Measurements from ENCODE around the gene JAK2.

DNA sequence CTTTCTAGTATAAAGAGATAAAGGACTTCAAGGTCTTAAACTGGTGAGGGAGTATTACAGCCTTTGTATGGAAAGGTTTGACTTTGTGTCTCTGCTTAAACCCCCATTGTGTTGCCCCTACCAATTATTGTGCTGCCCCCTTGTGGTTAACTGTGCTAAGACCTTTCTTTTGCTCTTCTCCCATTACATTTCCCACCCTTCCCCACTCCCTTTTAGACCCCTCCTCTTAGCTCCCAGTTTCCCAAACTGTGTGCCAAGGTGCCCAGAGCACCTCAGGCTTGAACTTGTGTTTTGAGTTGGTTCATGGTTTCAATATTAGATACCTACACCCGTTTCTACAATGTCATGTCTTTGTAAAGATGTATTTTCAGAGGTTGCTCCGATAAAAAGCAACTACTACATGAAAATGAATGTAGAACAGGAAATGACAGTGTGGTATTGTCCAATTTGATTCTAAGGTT, 2.9 kb downstream of the JAK2 start:
- TF ChIP-seq, protein P1, sequence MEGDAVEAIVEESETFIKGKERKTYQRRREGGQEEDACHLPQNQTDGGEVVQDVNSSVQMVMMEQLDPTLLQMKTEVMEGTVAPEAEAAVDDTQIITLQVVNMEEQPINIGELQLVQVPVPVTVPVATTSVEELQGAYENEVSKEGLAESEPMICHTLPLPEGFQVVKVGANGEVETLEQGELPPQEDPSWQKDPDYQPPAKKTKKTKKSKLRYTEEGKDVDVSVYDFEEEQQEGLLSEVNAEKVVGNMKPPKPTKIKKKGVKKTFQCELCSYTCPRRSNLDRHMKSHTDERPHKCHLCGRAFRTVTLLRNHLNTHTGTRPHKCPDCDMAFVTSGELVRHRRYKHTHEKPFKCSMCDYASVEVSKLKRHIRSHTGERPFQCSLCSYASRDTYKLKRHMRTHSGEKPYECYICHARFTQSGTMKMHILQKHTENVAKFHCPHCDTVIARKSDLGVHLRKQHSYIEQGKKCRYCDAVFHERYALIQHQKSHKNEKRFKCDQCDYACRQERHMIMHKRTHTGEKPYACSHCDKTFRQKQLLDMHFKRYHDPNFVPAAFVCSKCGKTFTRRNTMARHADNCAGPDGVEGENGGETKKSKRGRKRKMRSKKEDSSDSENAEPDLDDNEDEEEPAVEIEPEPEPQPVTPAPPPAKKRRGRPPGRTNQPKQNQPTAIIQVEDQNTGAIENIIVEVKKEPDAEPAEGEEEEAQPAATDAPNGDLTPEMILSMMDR (IDR thresholded peaks at IDR 0.05), result peak; percentile 54 to 80 (median 68)
- TF ChIP-seq POLR2A (IDR thresholded peaks at IDR 0.05) (no peak), POLR2AphosphoS5 (IDR thresholded peaks at IDR 0.05) (no peak), EP300 (IDR thresholded peaks at IDR 0.05) (no peak)
